ENCODE results near the gene E2F1.

GRCh38 chr20:33727806-33728205 lies 41.6 kb upstream of the E2F1 start:
- TF ChIP-seq CTCF (IDR thresholded peaks at IDR 0.05) (no peak), EP300 (IDR thresholded peaks at IDR 0.05) (no peak), POLR2A (IDR thresholded peaks at IDR 0.05) (no peak), POLR2AphosphoS5 (IDR thresholded peaks at IDR 0.05) (no peak)

Data from stomach (tissue), 4 donors.